Endothelial cell of umbilical vein (primary cell): Measurements from ENCODE around the gene NCOA6.

Experiments
- CTCF ChIP-seq, 2 donors: IDR thresholded peaks; 1 replicate in 1 of 2; 2 replicates in 1 of 2; pipeline ENCODE4 v1.5.1; 2011; ENCODE audit warnings: low read length in 2 of 2, mild to moderate bottlenecking in 2 of 2, moderate library complexity in 2 of 2, control low read depth in 1 of 2, inconsistent platforms in 1 of 2, low read depth in 1 of 2; ENCODE audit not compliant: insufficient read depth in 1 of 2; ENCODE audit errors: extremely low read depth in 1 of 2
- EZH2 ChIP-seq: IDR thresholded peaks from 2 replicates; pipeline ENCODE4 v1.6.1; 2012; ENCODE audit warnings: borderline replicate concordance, low read depth, mild to moderate bottlenecking, moderate library complexity, low read length, inconsistent platforms; ENCODE audit not compliant: severe bottlenecking
- MAX ChIP-seq: IDR thresholded peaks from 2 replicates; pipeline ENCODE4 v1.6.1; 2011; ENCODE audit not compliant: insufficient read depth, insufficient read length
- POLR2A ChIP-seq: IDR thresholded peaks from 2 replicates; pipeline ENCODE4 v1.6.1; 2012; ENCODE audit warnings: low read depth, mild to moderate bottlenecking, control low read depth, low read length
- POLR2AphosphoS5 ChIP-seq: IDR thresholded peaks from 2 replicates; pipeline ENCODE4 v1.6.1; 2012; ENCODE audit warnings: low read depth, mild to moderate bottlenecking, control low read depth, low read length, moderate library complexity; ENCODE audit not compliant: insufficient read depth

DNA sequence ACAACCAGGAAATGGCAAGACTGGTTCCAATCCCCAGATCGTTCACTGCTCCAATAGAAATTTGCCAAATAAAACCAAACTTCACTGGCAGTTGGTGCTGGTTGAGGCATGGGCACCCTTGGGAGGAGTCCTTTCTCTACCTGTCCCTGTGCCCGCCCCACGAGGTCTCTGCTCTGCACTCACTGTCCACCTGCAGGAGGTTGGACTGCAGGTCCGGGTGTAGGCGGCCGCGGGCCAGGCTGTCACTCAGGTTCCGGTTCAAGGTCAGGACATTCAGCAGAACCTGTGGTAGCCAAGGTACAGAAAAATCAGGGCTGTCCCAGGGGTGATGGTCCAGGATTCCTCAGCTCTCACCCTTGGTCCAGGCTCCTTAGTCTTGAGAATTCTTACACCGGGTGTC, 24.3 kb upstream of the NCOA6 start:
- TF ChIP-seq POLR2A, result no peak
- no peak for TF ChIP-seq EZH2
- TF ChIP-seq CTCF (IDR thresholded peaks at IDR 0.05; ENCODE audit: extremely low read depth in 1 of 2, insufficient read depth in 1 of 2, low read depth in 1 of 2, low read length in 2 of 2), result no peak
- TF ChIP-seq POLR2AphosphoS5, result no peak
- TF ChIP-seq MAX, result no peak
